CD4-positive, alpha-beta T cell treated with Interferon gamma for 1 hour (primary cell): ENCODE measurements around the gene TMEM219.
"Not testable (repeated sequence)": the region's sequence is repeated elsewhere in the genome, so short reads cannot be mapped to it uniquely, and the experiment has no call there.

ENCODE experiments used
- DNase-seq: peaks from one replicate; pipeline ENCODE4 v3.0.0-alpha.2; 2020

The TMEM219 gene

GRCh38 chr16:29951625-29952365 lies 10.1 kb upstream of the TMEM219 start:
- no peak for DNase-seq

GRCh38 chr16:29958756-29959155 lies 3.1 kb upstream of the TMEM219 start:
- DNase-seq, result no peak

- DNase-seq, result no peak
Observed at GRCh38 chr16:29959293-29959692, 2.6 kb upstream of the TMEM219 start.

GRCh38 chr16:29959821-29960220 lies 2.1 kb upstream of the TMEM219 start:
- DNase-seq, result not testable (repeated sequence)

GRCh38 chr16:29961127-29961478 lies 776 bp upstream of the TMEM219 start:
- no peak for DNase-seq

- no peak for DNase-seq
Observed at GRCh38 chr16:29962344-29962994, 590 bp downstream of the TMEM219 start.

GRCh38 chr16:29963021-29963743 lies 1.3 kb downstream of the TMEM219 start:
- no peak for DNase-seq

GRCh38 chr16:29968205-29968604 lies 6.3 kb downstream of the TMEM219 start:
- DNase-seq, result no peak

GRCh38 chr16:29971304-29971703 lies 9.4 kb downstream of the TMEM219 start:
- DNase-seq, result no peak

- DNase-seq, result no peak
Observed at GRCh38 chr16:29972500-29972899, 10.6 kb downstream of the TMEM219 start.

GRCh38 chr16:29972992-29973383 lies 11.1 kb downstream of the TMEM219 start:
- no peak for DNase-seq

GRCh38 chr16:29973384-29974246 lies 11.7 kb downstream of the TMEM219 start, which contains the start of gene TAOK2:
Gene TAOK2 (plus strand): TSS chr16:29973868. CDS start chr16:29977773, 3,905 bp downstream.
- peak; percentile 99 for DNase-seq

- peak; percentile 45 for DNase-seq
Observed at GRCh38 chr16:29974291-29975133, 12.6 kb downstream of the TMEM219 start.

GRCh38 chr16:29975134-29975538 lies 13.3 kb downstream of the TMEM219 start:
- no peak for DNase-seq

- no peak for DNase-seq
Observed at GRCh38 chr16:29975811-29976511, 14.1 kb downstream of the TMEM219 start.

GRCh38 chr16:29977063-29977825 lies 15.4 kb downstream of the TMEM219 start:
- DNase-seq, result no peak

GRCh38 chr16:29978081-29978480 lies 16.2 kb downstream of the TMEM219 start:
- no peak for DNase-seq

- DNase-seq, result no peak
Observed at GRCh38 chr16:29978564-29979270, 16.8 kb downstream of the TMEM219 start.

GRCh38 chr16:29982560-29983419 lies 20.9 kb downstream of the TMEM219 start:
- DNase-seq, result no peak
